Endothelial cell of umbilical vein (primary cell): Measurements from ENCODE around the gene NFATC3. TPM values are rescaled to one million over a fixed set of nuclear protein-coding genes. Genes with fewer than 3 reads are reported as not detected.
A peak's percentile ranks its signal among the peaks of the same experiment; 100 is the strongest.

ENCODE experiments used
- BruUV-seq: library from RNA; stranded (reverse); fragments of 400-500 nt; replicated peaks from 2 replicates; lab custom pipeline; 2021; lab: Mats Ljungman, UMichigan
- CTCF ChIA-PET: fragments of 300-600, 350-600 bp; sonication (Branson Sonifier 250); formaldehyde crosslinking; loops from one replicate; lab custom pipeline; 2021; ENCODE audit warnings: antibody characterized with exemption, inconsistent platforms; lab: Charles Lee
- POLR2A ChIA-PET: fragments of 300-600, 350-600 bp; sonication (Branson Sonifier 250); formaldehyde crosslinking; loops from one replicate; lab custom pipeline; 2021; ENCODE audit warnings: antibody characterized with exemption, inconsistent platforms; lab: Charles Lee
- DNase-seq: peaks from one replicate; pipeline ENCODE4 v3.0.0-alpha.2; 2011; ENCODE audit warnings: low read depth, low spot score
- FAIRE-seq: peaks from 2 replicates; lab custom pipeline; 2011; peaks lifted over from hg19 to GRCh38; lab: Jason Lieb, UNC
- H2AFZ ChIP-seq: 2 replicates; pipeline ENCODE4 v1.6.0; 2012; ENCODE audit warnings: low read depth, low read length, control low read depth, inconsistent platforms
- H3K27ac ChIP-seq: 2 replicates; pipeline ENCODE4 v1.5.1; 2011; ENCODE audit warnings: low read depth, mild to moderate bottlenecking, control low read depth, low read length, moderate library complexity; ENCODE audit not compliant: insufficient read depth
- H3K27me3 ChIP-seq, 2 experiments: 2 replicates each; pipeline versions ENCODE4 v1.6.0 to v1.6.1; 2011; ENCODE audit warnings: low read length in 2 of 2, mixed read lengths in 1 of 2; ENCODE audit not compliant: control insufficient read depth in 2 of 2, insufficient read depth in 2 of 2
- H3K36me3 ChIP-seq, 2 experiments: 2 replicates in 1 of 2; 3 replicates in 1 of 2; pipeline ENCODE4 v1.5.1; 2011; ENCODE audit warnings: low read length in 2 of 2, mild to moderate bottlenecking in 1 of 2, moderate library complexity in 1 of 2; ENCODE audit not compliant: control insufficient read depth in 2 of 2, insufficient read depth in 2 of 2; ENCODE audit errors: extremely low read depth in 1 of 2
- H3K4me1 ChIP-seq: 3 replicates; pipeline ENCODE4 v1.5.1; 2011; ENCODE audit warnings: mild to moderate bottlenecking, low read length; ENCODE audit not compliant: control insufficient read depth, insufficient read depth; ENCODE audit errors: extremely low read depth
- H3K4me2 ChIP-seq: 2 replicates; pipeline ENCODE4 v1.6.1; 2011; ENCODE audit warnings: low read length, control low read depth, mixed read lengths; ENCODE audit not compliant: insufficient read depth
- H3K4me3 ChIP-seq, 3 experiments: fragments of 200-600 bp in 1 of 3; sonication (generic), shearing (Covaris generic) in 1 of 3; replicated peaks in 1 of 3; 2 replicates each; pipeline ENCODE4 v1.5.1; 2011 to 2016; ENCODE audit warnings: control low read depth in 3 of 3, low read length in 3 of 3, mild to moderate bottlenecking in 2 of 3, inconsistent platforms in 1 of 3, low read depth in 1 of 3, moderate library complexity in 1 of 3; ENCODE audit not compliant: insufficient read depth in 1 of 3
- H3K79me2 ChIP-seq: 2 replicates; pipeline ENCODE4 v1.6.0; 2012; ENCODE audit warnings: low read length, inconsistent platforms; ENCODE audit not compliant: control insufficient read depth, insufficient read depth
- H3K9ac ChIP-seq: replicated peaks from 2 replicates; pipeline ENCODE3; 2011; ENCODE audit warnings: low read length, control low read depth; ENCODE audit not compliant: insufficient read depth; ENCODE audit errors: extremely low read depth
- H3K9me1 ChIP-seq: replicated peaks from 3 replicates; pipeline ENCODE4 v1.6.0; 2011; ENCODE audit warnings: mild to moderate bottlenecking, low read length; ENCODE audit not compliant: control insufficient read depth, insufficient read depth; ENCODE audit errors: extremely low read depth
- H3K9me3 ChIP-seq: replicated peaks from 2 replicates; pipeline ENCODE4 v1.5.1; 2012; ENCODE audit warnings: low read length, inconsistent platforms; ENCODE audit not compliant: control insufficient read depth, insufficient read depth
- H4K20me1 ChIP-seq: replicated peaks from 2 replicates; pipeline ENCODE3; 2011; ENCODE audit warnings: mild to moderate bottlenecking, low read length; ENCODE audit not compliant: control insufficient read depth, insufficient read depth; ENCODE audit errors: extremely low read depth
- FOS ChIP-seq: IDR thresholded peaks from 2 replicates; pipeline ENCODE4 v1.6.1; 2011; ENCODE audit warnings: mild to moderate bottlenecking, low read length, moderate library complexity, borderline replicate concordance; ENCODE audit not compliant: insufficient read depth
- POLR2AphosphoS5 ChIP-seq: IDR thresholded peaks from 2 replicates; pipeline ENCODE4 v1.6.1; 2012; ENCODE audit warnings: low read depth, mild to moderate bottlenecking, control low read depth, low read length, moderate library complexity; ENCODE audit not compliant: insufficient read depth
- dilution Hi-C: fragments of 300-500 bp; cut with MboI; formaldehyde crosslinking; loops from one replicate; pipeline ENCODE4 v1.15.0; 2019; ENCODE audit warnings: low sequenced_read_pairs; ENCODE audit not compliant: extremely low pct_ligation_motif_present
- intact Hi-C: fragments of 100-400 bp; cut with micrococcal nuclease; formaldehyde crosslinking; loops from one replicate; pipeline ENCODE4 v1.10.0; 2022
- polyA plus RNA-seq, 4 experiments: library from polyadenylated mRNA; depleted of rRNA in 3 of 4; stranded (reverse) in 3 of 4; unstranded in 1 of 4; fragments of >200 nt; gene quantifications; 2 replicates each; pipeline versions ENCODE4 v1.2.1 to v1.2.3, GENCODE V29; 2011 to 2012; ENCODE audit warnings: missing spikeins in 1 of 4
- total RNA-seq: library from RNA; stranded (reverse); gene quantifications from 2 replicates; pipeline ENCODE4 v1.2.3, GENCODE V29; 2021
- TF ChIP-seq, protein P1 (sequence below): IDR thresholded peaks from 2 replicates; pipeline ENCODE4 v1.6.1; 2011; ENCODE audit not compliant: insufficient read depth, insufficient read length
- TF ChIP-seq, protein P2 (sequence below), 2 donors: IDR thresholded peaks; 1 replicate in 1 of 2; 2 replicates in 1 of 2; pipeline ENCODE4 v1.5.1; 2011; ENCODE audit warnings: low read length in 2 of 2, mild to moderate bottlenecking in 2 of 2, moderate library complexity in 2 of 2, control low read depth in 1 of 2, inconsistent platforms in 1 of 2, low read depth in 1 of 2; ENCODE audit not compliant: insufficient read depth in 1 of 2; ENCODE audit errors: extremely low read depth in 1 of 2

NFATC3 gene
- total and polyA plus RNA-seq, 2 donors (not counting 3 experiments of a cell fraction or from before 2014, with no cell fraction given): 15.6 to 33.1 TPM

DNA sequence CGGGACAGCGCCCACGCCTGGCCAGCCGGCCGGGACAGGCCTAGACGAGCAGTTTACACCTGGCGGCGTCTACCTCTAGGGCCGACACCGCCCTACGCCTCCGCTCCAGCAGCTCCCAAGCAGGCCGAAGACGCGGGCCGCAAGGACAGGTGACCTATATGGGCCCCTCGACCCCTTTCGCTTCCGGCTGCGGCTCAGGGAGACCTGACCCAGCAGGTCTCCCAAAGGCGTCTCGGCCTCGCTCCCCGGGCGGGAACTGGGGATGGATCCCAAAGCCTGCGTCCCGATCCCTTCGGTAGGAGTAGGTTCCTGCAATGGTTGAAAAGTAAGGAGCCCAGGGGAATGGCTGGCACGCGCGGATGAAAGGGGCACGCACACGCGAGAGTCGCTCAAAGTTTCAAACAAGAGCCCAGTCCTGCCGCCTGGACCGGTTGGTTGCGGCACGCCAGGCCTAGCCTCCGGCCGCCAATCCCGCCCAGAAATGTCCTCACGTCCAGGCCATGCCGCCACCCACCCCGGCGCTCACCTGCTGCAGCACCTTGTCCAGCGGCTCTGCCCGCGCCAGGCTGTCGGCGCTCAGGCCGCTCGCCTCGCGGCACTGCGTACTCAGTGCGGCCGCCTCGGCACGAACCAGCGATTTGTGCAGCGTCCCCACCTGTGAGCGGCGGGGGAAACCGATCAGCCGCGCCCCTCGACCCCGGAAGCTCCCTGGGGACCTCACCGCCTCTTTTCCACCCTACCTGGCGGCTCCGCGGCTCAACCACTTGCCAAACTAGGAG is 150.1 kb downstream of the NFATC3 start:
- H3K4me3 ChIP-seq: peak overlapping the region in 1 of 3 experiments; percentile 25
- H2AFZ ChIP-seq: peak overlapping the region; percentile 46
- H4K20me1 ChIP-seq: no peaks in the 10 kb centered on the region
- intact Hi-C loops: no loop called here
- no peak overlapping the region for H3K9ac ChIP-seq
- CTCF ChIA-PET: interaction anchor here (0.9 to 3.4 kb wide), 2 partner anchors 27 to 142 kb away, joined by 3 to 30 read pairs; partner anchors contain the start of gene SLC7A6
- H3K9me3 ChIP-seq: no peaks in the 10 kb centered on the region
- dilution Hi-C loops: no loop called here
- FAIRE-seq: no peak
- peak overlapping the region; percentile 17 for H3K4me2 ChIP-seq
- no peaks in the 10 kb centered on the region for H3K36me3 ChIP-seq
- H3K27me3 ChIP-seq: no peaks in the 10 kb centered on the region
- no peak for DNase-seq
- H3K9me1 ChIP-seq: no peaks in the 10 kb centered on the region
- POLR2A ChIA-PET: interaction anchor here (0.6 kb wide), 1 partner anchor 441 kb away, joined by 4 read pairs; no protein-coding TSS in a partner anchor
- TF ChIP-seq FOS (no peak), POLR2AphosphoS5 (no peak)
- TF ChIP-seq, protein P1, sequence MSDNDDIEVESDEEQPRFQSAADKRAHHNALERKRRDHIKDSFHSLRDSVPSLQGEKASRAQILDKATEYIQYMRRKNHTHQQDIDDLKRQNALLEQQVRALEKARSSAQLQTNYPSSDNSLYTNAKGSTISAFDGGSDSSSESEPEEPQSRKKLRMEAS: no peak
- TF ChIP-seq, protein P2, sequence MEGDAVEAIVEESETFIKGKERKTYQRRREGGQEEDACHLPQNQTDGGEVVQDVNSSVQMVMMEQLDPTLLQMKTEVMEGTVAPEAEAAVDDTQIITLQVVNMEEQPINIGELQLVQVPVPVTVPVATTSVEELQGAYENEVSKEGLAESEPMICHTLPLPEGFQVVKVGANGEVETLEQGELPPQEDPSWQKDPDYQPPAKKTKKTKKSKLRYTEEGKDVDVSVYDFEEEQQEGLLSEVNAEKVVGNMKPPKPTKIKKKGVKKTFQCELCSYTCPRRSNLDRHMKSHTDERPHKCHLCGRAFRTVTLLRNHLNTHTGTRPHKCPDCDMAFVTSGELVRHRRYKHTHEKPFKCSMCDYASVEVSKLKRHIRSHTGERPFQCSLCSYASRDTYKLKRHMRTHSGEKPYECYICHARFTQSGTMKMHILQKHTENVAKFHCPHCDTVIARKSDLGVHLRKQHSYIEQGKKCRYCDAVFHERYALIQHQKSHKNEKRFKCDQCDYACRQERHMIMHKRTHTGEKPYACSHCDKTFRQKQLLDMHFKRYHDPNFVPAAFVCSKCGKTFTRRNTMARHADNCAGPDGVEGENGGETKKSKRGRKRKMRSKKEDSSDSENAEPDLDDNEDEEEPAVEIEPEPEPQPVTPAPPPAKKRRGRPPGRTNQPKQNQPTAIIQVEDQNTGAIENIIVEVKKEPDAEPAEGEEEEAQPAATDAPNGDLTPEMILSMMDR (IDR thresholded peaks at IDR 0.05; ENCODE audit: extremely low read depth in 1 of 2, insufficient read depth in 1 of 2, low read depth in 1 of 2, low read length in 2 of 2): no peak
- H3K4me1 ChIP-seq: peaks cover 13% of the 10 kb centered on the region
- no TSS peak for BruUV-seq
- no peak overlapping the region for H3K27ac ChIP-seq
- H3K79me2 ChIP-seq: no peaks in the 10 kb centered on the region
